ENCODE data around the gene CIPC.

The CIPC gene, protein sequence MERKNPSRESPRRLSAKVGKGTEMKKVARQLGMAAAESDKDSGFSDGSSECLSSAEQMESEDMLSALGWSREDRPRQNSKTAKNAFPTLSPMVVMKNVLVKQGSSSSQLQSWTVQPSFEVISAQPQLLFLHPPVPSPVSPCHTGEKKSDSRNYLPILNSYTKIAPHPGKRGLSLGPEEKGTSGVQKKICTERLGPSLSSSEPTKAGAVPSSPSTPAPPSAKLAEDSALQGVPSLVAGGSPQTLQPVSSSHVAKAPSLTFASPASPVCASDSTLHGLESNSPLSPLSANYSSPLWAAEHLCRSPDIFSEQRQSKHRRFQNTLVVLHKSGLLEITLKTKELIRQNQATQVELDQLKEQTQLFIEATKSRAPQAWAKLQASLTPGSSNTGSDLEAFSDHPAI

DNA sequence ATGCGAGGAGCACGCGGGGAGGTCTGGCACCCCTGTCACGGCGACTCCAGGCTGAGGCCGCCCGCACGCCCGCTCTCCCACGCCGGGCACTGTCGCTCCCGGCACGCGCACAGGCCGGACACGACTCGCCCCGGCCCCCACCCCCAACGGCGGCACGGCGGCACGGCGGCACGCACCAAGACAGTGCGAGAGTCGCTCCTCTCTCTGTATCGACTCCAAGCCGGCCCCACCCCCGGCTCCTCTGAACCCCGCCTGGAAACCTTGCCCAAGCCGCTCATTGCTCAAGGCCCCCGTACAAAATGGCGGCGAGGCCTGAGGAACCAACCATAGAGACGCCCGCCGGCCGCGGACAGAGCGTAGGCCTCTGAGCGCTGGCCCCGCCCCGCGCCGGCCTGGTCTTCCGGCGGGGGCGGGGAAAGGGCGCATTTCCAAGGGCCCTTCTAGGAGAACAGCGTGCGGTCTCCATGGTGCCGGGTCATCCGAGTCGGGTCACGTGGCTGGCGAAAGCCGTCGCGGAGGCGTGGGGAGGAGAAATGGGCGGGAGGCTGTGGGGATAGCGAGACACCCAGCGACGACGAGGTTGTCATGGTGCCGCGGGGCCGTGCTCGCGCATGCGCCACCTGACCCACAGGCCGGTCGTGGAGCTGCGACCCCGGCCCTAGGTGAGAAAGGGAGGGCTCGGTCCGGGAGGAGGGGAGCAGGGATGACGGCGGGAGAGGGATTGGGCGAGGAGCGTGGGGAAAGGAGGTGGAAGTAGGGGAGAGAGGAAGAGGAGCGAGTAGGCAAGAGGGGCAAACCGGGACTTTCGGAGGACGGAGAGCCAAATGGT lies at the start of gene CIPC:
Gene CIPC (plus strand): TSS at position 559 of the 829 bp plus-strand sequence. CDS start 7,451 bp downstream, outside the sequence.
- DNase-seq: peak; percentile 99

DNA sequence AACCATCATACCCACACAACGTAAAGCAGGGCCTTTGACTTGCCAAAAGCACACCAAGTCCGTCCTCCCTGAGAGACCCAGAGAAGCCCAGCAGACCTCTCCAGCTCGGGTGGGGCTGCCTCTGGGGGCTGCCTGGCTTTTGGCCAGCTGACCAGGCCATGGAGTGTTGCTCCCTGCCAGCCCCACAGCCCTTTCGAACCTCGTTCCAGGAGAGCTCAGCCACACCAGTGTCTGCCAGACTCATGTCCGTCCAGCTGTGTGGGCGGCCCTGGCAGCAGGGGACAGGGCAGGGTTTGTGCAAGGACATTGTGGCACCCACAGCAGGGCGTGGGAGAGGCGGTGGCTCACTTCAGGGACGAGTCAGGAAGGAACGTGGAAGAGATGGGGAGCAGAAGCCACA lies 46.9 kb upstream of the CIPC start:
- no peak for DNase-seq

DNA sequence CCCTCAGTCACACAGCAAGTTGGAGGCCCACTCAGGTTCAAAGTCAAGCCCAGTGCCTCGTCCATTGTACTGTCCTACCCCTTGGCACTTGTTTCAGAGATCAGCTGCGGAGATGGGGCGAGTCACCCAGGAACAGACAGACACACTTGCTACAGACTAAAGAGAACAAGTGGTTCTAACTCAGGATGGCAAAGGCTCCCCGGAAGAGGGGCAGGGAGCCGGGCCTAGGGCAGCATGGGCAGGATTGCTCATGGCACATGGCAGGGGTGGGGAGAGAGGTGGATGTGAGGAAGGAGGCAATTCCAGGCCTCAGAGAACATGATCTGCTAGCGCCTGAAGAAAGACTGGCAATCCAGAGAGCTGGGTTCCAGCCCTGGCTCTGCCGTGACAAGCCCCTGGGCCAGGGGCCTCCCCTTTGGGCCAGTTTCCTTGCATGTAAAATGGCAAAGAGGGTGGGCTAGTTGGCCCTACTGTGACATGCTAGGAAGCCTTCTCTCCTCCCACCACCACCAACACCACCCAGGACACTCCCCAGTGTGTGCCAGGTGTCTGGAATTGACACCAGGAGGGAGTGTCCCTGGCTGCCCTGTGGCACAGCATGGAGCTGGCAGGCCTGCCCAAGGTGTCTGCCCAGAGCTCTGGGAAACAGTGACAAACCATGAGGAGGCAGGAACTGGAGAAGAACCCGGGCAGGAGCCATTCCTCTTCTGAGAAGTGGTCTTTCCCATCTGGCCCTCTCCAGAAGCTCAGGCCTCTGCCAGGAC lies 45.6 kb upstream of the CIPC start:
- DNase-seq: peak in 1 of 2 experiments; percentile 35

DNA sequence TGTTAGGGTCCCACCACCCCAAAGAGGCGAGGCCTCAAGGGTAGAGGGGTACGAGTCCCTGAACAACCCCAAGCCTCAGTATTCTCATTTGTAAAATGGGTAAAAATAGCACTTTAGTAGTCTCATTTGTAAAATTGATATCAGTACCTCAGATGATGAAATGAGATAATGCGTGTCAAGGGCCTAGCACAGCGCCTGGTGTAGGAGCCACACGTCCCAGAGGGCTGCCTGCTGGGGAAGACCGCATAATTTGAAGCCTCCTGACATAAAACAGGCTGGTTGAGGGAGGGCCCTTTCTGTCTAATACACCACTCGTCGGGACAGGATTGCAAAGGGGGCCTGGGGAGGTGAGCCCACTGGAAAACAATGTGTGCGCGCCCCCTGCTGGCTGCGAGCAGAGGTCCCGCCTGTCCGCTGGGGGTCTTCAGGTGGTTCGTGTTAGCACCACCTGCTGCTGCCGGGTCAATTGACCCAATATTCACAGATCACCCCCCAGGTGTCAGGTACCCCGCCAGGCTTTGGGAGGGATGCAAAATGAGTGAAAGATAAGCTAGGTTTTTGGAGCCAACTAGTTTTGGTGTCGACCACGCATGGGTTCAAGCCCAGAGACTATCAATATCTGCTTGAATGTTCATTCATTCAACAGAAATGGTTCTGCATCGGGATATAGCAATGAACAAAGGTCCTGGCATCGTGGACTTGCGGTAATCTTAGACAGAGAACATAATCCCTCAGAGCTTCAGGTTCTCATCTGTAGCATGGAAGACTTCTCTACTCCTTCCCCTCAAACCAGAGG lies 44.8 kb upstream of the CIPC start:
- no peak for DNase-seq

DNA sequence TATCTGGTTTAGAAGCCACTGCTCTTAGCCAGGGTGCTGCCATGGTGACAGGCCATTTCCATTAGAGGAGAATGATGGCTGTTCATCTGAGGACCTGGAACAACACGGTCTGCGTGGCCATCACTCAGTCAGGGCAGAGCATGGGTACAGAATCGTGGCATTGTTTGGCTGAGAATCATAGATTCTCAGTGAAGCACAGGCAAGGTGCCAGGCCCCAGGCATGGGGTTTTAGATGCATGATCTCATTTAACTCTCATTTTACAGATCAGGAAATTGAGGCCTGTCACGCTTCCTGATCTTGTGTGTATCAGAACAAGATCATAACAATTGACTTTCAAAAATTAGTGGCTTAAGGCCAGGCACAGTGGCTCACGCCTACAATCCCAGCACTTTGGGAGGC lies 42.8 kb upstream of the CIPC start:
- peak in 1 of 2 experiments; percentile 22 for DNase-seq

DNA sequence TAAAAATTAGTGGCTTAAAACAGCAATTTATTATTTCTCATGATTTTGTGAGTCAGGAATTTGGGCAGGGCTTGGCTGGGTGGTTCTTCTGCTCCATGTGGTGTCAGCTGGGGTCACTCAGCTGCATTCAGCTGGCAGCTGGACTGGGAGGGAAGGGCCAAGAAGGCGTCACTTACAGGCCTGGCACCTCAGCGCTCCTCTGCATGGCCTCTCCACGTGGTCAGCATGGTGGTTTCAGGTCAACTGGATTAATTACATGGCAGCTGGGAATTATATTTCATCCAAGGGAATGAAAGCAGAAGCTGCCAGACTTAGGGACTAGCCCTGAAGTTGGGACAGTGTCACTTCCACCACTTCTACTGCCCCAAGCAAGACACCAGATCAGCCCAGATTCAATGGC lies 42.1 kb upstream of the CIPC start:
- DNase-seq: no peak

DNA sequence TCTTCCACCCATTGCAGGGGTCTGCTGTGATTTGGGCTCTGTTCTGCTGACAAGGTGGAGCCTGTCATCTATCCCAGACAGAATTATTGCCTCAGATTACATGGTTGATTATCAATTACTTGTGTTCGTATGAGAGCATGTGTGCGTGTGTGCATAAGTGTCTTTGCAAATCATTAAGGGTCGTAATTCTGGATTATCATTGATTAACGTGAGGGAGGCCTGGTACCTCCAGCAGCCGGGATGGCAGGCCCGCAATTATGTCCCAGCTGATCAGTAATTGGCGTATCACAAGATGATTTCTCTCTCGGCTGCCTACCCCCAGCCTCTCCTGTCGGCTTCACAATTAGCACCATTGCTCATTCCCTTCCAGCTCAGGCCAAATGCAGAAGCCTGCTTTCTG lies 39.9 kb upstream of the CIPC start:
- DNase-seq: no peak

DNA sequence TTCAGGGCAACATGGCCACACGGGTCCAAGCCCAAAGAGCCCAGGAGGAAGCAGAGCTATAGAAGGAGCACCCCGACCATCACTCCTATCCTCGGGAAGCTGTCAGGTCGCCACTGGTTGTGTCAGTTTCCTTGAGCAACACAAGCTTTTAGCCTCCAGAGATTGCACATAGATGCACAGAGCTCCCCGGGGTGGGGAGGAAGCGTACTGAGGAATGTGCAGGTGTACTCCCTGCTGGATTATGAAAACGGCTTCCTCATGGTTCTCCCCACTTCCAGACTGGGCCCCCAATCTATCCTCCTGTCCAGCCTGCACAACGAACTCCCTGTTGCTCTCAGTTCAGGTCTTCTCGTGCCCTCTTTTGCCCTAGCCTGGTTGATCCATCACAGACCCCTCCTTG lies 39.3 kb upstream of the CIPC start:
- DNase-seq: no peak

DNA sequence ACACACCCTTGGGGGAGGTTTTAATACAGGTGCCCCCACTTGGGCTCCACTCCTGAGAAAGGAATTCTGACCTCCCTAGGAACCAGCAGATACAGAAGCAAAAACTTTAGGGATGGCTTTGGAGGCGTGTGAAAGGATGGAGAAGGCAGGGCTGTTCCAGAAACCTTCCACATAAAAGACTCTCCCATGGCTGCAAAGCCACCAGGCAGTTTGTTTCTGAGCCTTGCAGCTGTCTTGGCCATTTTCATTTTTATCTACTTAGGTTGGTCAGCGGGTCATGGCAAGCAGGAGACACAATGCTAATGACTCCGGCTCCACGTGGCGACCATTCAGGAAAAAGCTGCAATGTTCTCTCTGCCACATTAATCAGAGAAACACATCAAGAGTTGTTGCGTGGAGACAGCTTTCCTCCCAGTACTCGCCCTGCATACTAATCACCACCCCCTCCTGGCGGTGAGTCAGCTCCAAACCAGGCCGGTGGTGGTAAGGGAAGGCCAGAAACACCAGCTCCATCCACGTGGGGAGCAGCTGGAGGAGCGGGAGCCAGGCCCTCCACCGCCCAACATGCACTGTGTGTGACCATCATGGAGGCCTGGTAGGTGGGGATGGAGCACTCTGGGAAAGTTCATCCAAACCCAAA lies 38.7 kb upstream of the CIPC start:
- DNase-seq: peak in 1 of 2 experiments; percentile 16

DNA sequence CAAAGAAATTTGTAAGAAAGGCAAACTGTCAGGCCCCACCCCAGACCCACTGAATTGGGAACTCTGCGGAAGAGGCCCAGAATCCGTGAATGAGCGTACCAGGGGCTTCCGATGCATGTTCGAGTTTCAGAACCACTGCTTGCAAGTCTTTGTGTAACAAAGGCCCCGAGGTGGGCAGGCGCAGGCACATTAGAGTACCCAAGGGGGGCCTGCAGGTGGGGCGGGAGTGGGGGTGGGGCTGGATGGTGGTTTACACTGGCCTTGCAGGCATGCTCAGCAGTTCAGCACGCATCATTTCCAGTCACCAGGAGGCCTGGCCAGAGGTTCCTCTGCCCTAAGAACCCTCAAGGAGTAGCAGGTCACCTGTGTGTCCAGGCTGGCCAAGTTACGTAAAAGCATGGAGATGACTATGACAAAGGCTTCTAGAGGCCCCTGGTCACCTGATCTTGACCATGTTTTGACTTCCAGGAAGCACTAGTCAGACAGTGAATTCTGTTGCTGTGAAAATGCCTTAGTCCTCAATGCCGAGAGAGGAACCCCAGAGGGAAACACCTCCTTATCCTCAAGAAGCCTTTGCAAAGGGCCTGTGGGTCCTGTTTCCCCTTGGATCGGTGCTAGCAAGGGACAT lies 36.3 kb upstream of the CIPC start:
- DNase-seq: no peak

DNA sequence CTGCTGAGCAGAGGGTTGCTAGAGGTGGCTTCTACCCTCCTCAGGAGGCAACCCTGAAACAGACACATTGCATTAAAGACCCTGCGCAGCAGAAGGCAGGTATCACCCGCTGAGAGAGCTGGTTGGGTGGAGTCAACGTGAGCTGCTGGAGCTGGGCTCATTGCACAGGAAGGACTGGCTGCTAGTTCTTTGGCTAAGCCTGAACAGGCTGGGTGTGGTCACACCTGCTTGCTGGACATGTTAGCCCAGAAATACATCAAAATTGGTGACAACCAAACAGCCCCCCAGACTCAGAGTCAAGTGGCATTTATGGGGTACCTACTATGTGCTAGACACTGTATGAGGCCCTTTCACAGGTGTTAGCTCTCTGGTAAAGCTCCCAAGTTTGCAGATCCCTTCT lies 35.8 kb upstream of the CIPC start:
- no peak for DNase-seq

DNA sequence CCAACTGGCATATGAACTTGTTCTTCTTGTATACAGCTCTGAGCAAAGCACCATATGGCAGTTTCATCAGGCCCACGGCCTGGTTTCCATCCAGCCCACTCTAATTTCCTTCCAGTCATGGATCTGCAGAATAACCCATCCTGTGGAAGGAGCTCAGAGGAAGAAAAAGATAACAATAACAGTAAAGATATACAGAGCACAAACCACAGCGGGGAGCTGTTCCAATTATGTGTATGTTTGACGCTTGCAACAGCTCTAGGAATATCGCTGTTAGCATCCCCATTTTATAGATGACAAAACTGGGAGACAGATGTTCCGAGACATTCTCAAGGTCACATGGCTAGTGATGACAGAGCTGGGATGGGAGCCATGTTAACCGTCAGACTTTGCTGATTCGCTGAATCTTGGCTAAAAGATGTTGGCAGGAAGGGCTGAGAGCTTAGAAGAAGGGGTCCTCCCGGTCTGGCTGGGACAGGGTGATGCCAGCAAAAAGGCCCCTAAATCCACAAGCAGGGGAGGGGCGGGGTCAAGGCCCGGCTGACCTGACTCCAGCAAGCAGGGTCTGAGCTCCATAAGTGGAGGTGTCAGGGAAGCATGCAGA lies 34.4 kb upstream of the CIPC start:
- no peak for DNase-seq

DNA sequence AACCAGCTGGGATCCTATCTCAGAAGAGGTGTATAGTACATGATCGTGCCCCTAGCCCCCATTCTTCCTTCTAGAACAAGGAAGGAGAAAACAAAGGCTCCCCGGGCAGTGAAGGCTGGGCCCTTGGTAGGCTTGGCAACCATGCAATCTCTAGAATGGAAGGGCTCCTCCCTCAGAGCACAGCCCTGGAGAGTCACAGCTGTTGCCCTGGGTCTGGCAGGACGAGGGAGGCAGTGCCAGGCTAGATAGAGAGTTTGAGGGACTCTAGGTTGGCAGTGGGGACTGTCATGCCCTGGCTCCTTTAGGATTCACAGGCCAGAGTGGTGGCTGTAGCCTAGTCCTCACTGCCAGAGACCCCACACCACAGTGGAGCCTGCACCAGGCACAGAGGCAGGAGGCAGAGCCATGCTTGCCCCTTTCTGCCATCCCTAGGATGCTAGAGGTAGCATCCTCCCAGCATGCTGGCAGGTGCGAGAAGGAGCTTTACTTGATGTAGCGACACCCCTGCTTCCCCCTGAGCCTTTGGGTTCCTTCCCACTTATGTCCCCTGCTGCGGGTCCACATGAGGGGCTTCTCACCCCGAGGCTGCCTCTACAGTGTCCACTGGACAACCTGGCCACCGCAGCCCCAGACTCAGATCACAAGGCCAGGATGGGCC lies 33.4 kb upstream of the CIPC start:
- DNase-seq: no peak

DNA sequence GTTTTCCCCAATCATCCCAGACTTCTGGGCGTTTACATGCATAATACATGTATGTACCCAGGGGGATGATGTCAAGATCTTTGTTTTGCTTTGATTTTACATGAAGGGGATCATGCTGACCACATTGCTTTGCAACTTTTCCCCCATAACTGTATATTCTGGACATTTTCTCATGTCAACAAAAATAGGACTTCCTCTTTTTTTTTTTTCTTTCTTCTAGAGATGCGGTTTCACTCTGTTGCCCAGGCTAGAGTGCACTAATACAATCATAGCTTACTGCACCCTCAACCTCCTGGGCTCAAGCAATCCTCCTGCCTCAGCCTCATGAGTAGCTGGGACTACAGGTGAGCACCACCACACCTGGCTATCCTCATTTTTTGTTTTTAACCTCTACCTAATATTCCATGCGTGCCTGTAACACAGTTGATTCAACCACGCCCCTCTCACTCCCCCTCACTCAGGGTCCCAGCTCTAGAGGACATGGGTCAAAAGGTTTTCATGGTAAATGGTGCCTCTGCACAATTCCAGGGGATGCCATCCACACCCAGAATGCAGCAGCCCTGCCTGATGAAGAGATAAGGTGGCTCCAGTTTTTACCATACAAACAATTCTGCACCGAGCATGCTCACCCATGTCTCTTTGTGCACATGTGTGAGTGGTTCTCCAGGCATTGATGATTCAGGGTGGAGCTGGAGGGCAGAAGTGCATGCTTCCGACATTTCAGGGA lies 32.0 kb upstream of the CIPC start:
- no peak for DNase-seq

DNA sequence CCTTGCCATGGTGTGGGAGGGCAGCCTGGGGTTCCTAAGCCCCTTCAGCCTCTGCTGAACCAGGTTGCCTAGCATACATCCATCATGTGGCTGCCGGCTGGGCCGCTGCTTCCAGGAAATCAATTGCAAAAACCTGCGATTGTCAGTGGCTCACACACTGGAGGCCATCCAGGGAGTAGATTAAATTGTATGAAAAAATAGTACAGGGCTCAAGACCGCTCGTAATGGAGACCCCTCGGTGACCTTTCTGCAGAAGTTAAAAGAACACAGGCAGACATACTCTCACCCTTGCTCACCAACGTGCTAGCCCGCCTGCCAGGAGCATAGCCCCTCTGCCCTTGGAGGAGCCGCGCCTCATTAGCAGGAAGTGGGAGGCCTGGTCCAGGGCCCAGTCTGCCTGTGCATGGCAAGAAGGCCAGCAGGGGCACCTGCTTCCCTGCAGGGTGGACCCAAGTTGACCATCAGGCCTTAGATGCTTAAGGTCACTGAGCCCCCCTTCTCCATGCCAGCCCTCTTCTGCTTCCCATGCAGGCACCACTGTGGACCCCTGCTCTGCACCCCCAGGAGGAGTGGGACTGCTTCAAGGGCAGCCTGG lies 31.4 kb upstream of the CIPC start:
- DNase-seq: no peak

DNA sequence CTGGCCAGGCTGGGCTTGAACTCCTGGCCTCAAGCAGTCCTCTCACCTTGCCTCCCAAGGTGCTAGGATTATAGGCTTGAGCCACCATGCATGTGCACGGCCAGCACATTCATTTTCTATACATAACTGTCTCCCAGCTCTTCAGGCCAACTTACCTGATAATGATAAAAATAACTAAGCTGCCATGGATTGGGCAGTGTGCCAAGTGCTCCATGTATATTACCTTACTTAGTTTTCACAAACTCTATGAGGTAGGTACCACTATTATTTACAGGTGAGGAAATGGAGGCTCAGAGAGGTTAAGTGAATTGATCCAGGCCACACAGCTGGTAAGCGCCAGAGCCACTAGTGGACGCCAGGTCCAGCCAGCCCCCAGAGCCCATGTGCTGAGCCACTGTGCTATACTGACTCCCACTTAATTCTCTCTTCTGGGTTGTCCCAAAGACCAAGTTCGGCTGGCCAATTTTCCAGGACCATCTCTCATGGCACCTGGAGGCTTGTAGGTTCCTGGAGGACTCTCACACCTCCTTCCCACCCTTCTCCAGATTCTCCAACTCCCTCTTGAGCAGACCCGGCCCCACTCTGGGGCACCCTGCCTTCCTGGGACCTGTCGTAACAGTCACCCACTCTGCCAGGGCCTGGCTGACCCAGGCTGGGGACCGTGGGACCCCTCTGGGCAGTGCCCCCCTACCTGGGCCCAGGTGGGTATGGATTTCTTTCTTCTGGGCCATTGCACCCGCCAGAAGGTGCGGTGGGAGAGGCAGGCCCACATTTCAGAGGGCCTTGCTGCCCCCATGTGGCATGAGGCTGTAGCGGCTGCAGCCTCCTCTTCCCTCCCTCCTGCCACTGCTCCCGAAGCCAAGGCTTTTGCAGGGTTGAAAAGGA lies 30.2 kb upstream of the CIPC start:
- peak; percentile 74 to 76 for DNase-seq

DNA sequence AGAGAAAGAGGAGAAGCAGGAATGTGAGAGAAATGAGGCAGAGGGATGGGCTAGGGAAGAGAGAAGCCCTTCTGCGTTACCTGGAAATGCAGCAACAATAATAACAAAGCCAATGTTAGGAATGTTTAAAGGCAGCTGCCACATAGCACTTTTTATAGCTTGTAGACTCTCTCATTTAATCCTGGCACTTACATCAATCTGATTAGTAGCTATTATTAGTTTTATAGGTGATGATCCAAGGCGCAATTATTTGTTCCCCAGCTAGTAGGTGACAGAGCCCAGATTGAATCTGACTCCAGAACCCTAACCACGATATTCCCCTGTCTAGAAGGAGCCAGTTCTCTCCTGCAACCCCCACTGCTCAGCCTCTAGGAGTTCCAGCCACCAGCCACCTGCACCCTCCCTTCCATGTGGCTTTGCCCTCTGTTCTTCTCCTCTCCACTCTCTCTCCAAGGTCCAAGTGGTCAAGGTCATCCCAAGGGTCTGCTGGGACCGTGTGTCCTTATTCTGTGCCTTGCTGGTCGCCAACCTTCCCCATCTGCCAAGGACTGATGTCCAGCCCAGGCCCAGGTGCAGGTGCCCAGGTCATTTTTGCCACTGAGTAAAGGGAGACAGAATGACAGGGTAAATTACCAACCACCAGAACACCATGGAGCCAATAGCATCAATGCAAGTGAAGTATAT lies 29.4 kb upstream of the CIPC start:
- no peak for DNase-seq

DNA sequence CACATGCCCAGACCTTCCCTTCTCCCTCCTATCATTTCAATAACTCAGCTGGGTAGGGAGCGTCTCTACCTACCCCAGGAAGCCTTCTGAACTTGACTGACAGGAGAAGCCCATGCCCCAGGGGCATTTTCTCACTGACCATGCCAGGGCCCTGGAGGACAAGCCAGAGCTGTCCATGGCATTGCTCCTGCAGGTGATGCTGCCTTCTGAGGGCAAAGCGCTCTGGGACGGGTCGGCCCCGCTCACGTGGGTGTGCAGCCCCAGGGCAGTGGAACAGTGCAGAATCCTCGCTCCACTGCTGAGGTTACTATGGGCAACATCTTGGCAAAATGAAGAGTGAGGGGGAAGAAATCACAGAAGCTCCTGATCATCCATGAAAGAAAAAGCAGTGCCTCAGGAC lies 28.5 kb upstream of the CIPC start:
- DNase-seq: no peak

Measured in NCI-H2081 (cell line).